NCI-H2227 (cell line): ENCODE data around the gene R3HDM2.
"Not testable (repeated sequence)": the region's sequence is repeated elsewhere in the genome, so short reads cannot be mapped to it uniquely, and the experiment has no call there.

Experiments used
- DNase-seq: peaks from one replicate; lab custom pipeline; 2025; ENCODE audit not compliant: unreplicated experiment; lab: John Stamatoyannopoulos, UW

The R3HDM2 gene

DNA sequence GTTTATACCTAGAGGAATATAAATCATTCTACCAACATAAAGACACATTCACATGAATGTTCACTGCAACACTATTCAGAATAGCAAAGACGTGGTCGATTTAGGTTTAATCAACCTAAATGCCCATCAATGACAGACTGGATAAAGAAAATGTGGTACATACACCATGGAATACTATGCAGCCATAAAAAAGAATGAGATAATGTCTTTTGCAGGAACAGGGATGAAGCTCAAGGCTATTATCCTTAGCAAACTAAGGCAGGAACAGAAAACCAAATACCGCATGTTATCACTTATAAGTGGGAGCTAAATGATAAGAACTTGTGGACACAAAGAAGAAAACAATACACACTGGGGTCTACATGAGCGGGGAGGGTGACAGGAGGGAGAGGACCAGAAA is 94.5 kb downstream of the R3HDM2 start:
- DNase-seq, result not testable (repeated sequence)

GRCh38 chr12:57334219-57334618 is 96.6 kb downstream of the R3HDM2 start:
- no peak for DNase-seq

GRCh38 chr12:57332646-57333312 is 98.1 kb downstream of the R3HDM2 start:
- no peak for DNase-seq

DNA sequence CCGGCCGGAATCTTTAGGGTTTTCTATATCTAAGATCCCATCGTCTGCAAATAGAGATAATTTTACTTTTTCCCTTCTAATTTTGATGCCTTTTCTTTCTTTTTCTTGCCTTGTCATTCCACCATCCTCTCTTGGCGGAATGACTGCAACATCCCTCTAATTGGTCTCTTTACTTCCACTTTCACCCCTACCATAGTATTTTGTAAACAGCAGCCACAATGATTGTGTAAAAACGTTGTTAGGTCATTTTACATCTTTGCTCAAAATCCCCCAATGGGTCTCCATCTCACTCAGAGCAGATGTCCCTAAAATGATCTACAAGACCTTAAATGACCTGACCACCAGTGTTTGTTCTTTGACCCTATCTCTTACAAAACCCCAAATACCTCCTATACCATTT is 99.9 kb downstream of the R3HDM2 start:
- DNase-seq, result no peak

DNA sequence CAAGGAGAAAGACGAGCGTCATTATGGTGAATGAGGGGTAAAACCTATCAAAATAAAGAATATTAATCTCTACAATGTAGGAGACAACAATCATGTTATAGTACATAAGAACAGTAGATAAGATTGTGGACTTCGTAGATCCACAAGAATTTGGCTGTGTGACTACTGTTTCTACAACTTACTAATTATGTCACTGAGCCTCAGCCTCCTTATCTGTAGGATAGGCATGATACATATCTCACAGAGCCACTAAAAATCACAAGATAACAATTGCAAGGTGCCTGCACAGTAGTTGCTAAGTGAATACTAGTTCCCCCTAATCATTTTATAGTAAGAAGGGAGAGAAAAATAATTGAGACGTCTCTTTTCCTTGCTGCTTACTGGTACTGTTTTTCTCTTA is 101.6 kb downstream of the R3HDM2 start:
- no peak for DNase-seq

GRCh38 chr12:57325395-57325794 is 105.4 kb downstream of the R3HDM2 start:
- no peak for DNase-seq

GRCh38 chr12:57323416-57323815 is 107.4 kb downstream of the R3HDM2 start:
- no peak for DNase-seq

DNA sequence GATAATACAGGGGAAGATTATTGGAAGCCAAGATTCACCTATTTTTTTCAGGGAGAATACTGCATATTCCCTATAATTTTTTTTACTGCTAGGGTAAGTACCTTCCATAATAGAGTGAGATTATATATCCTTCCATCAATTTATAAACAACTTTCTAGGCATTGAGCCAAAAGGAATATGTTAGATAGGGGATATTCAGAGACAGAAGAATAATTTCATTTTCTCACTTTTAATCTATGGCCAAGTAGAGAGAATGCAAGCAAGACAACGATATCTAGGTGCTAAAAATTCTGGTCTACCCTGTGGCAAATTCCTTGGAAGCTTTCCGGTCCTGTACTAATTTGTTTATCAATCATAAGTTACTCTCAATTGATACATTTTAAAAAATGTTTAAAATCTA is 110.2 kb downstream of the R3HDM2 start:
- DNase-seq, result peak; percentile 31

GRCh38 chr12:57319678-57320469 is 111.0 kb downstream of the R3HDM2 start:
- DNase-seq, result no peak

DNA sequence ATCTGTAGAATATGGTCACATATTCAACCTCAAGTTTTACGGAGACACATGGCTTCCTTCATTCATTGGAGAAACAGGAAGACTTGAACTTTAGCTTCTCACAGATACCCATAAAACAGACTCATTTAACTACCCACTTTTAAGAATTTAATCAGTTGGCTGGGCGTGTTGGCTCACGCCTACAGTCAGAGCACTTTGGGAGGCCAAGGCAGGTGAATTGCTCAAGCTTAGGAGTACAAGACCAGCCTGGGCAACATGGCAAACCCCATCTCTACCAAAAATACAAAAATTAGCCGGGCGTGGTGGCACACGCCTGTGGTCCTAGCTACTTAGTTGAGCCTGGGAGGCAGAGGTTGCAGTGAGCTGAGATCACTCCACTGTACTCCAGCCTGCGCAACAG is 115.2 kb downstream of the R3HDM2 start:
- no peak for DNase-seq

DNA sequence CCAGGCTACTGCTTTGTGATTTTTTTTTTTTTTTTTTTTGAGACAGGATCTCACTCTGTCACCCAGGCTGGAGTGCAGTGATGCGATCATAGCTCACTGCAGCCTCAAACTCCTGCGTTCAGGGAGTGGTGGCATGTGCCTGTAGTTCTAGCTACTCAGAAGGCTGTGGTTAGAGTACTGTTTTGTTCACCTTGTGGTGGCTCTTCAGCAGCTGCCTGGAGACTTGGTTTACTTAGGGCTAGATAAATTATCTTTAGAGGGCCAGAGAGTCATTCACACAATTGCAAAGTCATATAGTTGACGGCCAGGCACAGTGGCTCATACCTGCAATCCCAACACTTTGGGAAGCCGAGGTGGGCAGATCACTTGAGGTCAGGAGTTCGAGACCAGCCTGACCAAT is 118.6 kb downstream of the R3HDM2 start:
- not testable (repeated sequence) for DNase-seq

DNA sequence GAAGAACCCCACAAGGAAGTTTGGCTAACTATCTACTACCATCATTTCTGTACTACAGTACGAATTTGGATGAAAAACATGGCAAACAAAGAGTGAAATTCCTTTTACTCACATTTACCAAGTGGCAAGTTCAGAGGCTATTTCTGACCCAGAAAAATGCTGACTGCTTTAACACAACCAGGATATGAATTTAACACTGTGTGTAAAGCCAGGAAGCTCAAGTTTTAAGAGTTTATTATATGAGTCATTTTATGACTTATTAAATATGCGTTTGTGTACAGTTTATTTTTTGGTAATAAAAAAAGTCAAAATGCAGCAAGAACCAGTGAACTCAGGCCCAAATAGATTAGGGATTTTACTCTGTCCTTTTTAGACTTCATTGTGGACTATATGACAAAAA is 121.4 kb downstream of the R3HDM2 start:
- DNase-seq, result no peak

DNA sequence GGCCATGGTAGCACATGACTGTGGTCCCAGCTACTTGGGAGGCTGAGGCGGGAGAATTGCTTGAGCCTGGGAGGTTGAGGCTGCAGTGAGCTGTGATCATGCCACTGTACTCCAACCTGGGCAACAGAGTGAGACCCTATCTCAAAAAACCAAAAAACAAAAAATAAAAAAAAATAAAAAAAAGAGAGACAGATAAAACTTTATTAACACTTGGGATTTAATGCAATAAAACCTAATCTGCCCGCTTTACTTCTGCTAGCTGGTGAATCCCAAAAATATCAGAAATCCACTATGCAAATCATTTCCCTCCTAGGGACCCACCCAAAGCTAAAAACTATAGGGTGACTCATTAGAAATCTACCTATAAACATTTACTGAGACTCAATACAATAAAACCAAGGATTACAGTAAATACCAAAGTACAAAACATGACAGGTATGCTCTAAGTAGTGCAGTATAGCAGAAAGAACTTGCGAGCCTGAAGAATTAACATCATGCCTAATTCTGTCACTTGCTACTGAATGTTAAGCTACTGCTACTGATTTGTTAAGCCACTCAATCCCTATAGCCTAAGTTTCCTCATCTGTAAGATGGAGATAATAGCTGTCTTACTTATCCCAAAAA is 129.8 kb downstream of the R3HDM2 start:
- no peak for DNase-seq

GRCh38 chr12:57299514-57300016 is 131.3 kb downstream of the R3HDM2 start:
- DNase-seq, result no peak

DNA sequence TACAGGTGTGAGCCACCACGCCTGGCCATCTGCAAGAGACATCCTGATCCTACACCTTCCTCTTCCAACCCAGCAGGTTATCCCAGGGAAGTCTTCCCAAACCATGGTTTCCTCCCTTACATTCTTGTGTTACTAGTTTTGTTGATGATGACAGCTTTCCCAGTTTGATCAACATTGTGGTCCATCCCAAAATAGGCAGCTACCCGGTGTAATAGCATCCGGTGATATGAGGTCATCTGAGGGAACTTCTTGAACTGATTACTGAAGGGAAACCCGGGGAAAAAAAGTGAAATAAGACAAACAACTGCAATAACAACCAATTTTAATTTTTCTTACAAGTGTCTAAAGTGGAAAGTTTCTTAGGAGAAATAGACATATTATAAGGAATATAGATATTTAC is 134.6 kb downstream of the R3HDM2 start:
- no peak for DNase-seq

GRCh38 chr12:57282073-57282472 is 148.8 kb downstream of the R3HDM2 start:
- not testable (repeated sequence) for DNase-seq

GRCh38 chr12:57280211-57281062 is 150.4 kb downstream of the R3HDM2 start:
- DNase-seq, result peak; percentile 2

- DNase-seq, result no peak
Measured at GRCh38 chr12:57278465-57279381, 152.1 kb downstream of the R3HDM2 start.

DNA sequence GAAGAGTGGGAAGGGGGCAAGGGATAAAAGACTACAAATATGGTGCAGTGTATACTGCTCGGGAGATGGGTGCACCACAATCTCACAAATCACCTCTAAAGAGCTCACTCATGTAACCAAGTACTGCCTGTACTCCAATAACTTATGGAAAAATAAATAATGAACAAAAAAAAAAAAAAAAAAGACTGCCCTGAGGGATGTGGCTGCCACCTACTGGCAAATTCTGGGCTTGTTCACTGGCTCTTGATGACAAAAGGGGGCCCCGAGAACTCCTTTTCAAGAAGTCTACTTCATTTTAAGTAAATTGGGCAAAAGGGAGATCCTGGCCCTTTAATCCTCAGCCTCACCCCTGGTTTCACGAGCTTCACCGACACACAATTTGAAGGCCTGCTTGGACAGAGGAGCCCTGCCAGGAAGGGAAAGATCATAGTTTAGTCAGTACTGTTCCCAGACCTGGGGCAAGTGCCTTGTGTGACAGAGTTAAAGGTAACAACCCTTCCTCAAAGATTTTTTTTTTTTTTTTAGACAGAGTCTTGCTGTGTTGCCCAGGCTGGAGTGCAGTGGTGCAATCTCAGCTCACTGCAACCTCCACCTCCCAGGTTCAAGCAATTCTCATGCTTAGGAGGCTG is 153.8 kb downstream of the R3HDM2 start:
- DNase-seq, result no peak
